Posterior cingulate gyrus (tissue), 11 donors: ENCODE measurements around the gene HIF1A.

Experiments
- DNase-seq, 10 donors: peaks; one replicate each; pipeline versions ENCODE4 v3.0.0 to v3.0.0-alpha.2; 2020 to 2021; ENCODE audit warnings: mixed read lengths in 3 of 10
- intact Hi-C: fragments of 100-400 bp; cut with DNase I; formaldehyde crosslinking; loops from one replicate; pipeline ENCODE4 v1.15.1; 2023

HIF1A gene

DNA sequence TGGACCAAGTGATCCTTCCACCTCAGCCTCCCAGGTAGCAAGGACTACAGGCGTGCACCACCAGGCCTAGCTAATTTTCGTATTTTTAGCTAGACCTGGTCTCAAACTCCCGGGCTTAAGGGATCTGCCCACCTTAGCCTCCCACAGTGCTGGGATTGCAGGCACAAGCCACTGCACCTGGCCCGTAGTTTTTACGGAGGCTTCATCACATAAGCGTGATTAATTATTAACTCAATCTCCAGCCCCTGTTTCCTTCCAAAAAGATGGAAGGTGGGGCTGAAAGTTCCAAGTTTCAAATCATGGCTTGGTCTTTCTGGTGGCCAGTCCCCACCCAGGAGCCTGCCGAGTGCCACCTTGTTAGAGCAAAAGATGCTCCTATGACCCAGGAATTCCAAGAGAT lies 22.5 kb upstream of the HIF1A start:
- no peak for DNase-seq
- intact Hi-C loops: no loop called here

DNA sequence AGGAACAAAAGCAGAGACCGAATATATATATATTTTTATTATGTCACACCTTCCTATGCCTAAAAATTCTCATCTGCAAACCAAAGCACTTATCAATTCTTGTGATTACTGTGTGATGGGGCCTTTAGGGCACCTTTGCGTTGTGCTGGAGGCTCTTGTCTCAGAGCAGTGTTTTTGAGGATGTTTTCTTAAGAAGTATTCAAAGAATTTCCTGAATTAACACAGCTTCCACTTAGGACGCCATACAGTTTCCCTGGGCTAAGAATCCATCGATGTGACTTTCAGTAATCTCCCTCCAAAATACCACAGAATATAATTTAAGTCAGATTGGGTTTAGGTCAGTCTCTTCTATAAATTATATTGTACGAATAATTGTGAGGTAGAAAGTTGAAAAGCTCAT lies 22.0 kb upstream of the HIF1A start:
- intact Hi-C loops: no loop called here
- no peak for DNase-seq

DNA sequence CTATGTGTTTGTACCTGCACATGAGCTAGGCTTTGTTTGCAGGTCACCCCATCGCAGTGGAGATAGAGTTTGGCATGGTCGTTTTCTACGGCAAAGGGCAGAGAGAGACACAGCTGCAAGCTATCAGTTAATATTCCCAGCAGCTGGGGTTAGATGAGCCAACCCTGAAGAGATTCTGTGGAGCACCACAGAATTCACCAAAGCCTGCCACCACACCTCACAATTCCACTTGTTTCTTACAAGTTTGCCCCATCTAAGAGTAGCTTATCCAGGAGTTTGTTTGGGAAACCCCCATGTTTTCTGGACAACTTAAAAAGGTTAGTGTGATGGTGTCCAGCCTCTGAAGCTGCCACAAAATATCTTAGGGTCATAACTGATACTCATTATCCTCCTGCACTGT lies 20.0 kb upstream of the HIF1A start:
- intact Hi-C loops: no loop called here
- DNase-seq: no peak

DNA sequence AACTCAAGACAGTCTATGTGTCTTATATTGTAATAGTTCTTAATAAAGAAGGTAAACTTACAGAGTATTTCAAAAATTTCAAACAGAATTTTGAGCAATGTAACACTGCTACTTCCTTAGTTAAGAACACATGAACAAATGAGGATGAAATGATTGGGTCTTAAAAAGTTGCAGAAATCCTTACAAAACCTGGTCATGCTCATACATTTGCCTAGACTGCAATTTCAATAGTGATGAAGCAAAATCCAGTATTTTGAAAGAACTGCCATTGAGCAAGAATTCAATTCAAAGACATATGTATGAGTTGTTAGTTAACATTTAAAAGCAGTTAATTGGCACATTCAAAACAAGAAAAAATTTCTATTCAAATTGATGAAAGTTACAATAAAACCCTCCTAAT lies 17.8 kb upstream of the HIF1A start:
- intact Hi-C loops: no loop called here
- no peak for DNase-seq

DNA sequence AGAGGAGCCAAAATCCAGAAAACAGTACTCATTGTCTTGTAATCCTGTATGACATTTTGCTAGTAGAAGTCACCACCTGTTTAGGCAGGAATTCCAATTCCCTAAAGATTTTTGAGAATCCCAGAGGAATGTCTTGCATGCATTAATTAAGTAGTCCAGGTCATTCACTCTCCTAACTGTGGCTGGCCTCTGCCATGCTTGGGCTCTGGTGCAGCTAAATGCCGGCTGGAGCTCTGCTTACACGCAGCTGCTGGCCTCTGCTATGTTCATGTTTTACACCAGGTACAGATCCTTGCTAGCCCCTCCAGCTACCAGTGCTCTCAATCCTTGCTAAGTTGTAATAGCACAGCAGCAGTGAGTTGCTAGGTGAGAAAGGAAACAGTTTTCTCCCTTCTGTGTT lies 16.3 kb upstream of the HIF1A start:
- intact Hi-C loops: no loop called here

DNA sequence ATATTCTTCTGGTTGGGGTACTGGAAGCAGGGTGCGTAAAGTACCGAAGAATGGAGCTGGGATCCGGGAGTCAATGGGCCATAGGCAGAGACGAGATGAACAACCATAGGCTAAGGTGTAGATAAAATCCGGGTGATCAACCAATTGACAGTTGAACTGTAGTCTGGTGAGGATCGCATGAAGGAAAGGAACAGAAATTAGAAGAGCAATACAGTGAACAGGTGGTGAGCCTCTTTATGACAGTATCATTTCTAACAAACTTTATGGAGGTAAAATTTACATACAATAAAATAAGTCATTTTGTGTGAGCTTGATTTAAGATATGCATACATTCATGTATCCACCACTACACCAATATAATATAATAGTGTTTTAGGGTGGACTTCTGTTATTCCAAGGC lies 13.9 kb upstream of the HIF1A start:
- intact Hi-C loops: no loop called here
- DNase-seq: no peak

More for the DNA sequence above, 16.3 kb upstream of the HIF1A start:
- DNase-seq: no peak

DNA sequence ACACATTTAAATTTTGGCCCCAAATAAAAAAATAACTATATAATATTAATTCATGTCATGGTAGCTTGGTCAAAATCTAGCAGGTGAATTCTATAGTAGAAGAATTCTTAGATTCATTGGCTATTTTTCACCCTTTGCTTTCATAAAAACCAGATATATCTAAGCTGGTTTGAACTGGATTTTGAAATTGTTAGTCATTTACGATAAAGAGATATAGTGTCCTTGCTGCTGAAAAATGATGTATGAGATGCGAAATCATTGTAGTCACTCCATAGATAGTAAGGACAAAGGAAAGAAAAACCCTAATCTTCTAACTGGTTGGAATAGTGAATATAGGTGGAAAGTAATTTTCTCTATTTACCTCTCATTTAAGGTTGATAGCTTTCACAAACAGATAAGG lies 12.2 kb upstream of the HIF1A start:
- no peak for DNase-seq
- intact Hi-C loops: no loop called here

DNA sequence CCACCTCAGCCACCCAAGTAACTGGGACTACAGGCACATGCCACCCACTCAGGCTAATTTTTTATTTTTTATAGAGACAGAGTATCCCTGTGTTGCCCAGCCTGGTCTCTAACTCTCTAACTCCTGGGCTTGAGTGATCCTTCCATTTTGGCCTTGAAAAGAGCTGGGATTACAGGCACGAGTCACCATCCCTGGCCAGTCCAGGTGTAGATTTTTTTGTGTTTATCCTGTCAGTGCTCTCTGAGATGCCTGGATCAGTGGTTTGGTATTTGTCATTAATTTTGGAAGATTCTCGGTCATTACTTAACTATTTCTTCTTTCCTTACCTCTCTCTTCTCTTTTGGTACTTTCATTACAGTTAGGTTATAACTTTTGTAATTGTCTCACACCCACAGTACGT lies 5.3 kb upstream of the HIF1A start:
- DNase-seq: no peak
- intact Hi-C loops: no loop called here

DNA sequence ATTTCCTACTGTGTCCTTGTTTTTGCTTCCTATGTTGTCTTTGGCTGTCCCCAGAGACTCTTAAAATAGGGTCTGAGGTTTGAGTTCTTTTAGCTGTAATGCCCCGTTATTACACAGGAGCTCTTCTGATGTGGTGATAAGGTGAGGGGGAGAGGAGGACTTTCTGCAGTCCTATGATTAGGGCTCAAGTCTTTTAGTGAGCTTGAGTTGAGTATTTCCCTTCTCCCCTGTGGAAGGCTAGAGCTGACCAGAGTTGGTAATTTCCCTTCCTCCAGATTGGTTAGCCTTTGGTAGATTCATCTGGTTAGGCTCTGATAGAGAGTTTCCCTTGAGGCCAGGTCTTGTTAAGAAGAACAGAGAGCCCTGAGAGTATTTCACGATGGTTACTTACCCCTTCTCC lies 4.3 kb upstream of the HIF1A start:
- intact Hi-C loops: no loop called here
- DNase-seq: no peak

DNA sequence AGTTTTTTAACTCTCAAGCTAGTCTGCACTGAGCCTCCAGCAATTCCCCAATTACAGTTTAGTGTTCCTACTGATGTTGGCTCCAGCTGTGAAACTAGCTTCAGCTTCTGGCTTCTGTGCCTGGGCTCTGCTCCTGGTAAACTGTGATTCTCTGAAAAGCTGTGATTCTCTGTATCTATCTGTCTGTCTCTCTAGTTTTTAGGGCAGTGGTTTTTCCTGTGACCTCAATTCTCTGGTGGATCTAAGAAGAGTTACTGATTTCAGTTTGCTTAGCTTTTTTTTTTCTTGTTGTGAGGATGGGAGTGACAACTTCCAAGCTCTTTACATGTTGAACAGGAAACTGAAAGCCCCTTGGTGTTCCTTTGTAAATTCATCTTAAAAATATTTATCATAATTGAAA lies 3.8 kb upstream of the HIF1A start:
- intact Hi-C loops: no loop called here
- no peak for DNase-seq

DNA sequence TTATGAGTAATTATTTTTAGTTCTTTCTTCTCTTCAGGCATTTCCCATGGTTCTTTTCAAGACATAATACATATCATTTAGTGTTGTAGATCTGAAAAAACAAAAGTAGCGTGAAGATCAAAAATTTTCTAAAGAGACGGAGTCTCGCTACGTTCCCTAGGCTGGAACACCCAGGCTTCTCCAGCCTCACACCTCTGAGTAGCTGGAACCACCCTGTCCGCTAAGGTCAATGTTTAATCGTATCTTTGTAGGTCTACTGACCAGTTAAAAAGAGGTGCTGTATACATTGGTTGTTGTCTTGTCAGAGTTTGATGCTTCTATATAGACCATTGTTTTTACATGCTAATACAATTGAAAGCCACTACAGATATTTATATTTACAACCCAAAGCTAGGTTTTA lies 1.3 kb upstream of the HIF1A start:
- intact Hi-C loops: no loop called here
- DNase-seq: no peak

DNA sequence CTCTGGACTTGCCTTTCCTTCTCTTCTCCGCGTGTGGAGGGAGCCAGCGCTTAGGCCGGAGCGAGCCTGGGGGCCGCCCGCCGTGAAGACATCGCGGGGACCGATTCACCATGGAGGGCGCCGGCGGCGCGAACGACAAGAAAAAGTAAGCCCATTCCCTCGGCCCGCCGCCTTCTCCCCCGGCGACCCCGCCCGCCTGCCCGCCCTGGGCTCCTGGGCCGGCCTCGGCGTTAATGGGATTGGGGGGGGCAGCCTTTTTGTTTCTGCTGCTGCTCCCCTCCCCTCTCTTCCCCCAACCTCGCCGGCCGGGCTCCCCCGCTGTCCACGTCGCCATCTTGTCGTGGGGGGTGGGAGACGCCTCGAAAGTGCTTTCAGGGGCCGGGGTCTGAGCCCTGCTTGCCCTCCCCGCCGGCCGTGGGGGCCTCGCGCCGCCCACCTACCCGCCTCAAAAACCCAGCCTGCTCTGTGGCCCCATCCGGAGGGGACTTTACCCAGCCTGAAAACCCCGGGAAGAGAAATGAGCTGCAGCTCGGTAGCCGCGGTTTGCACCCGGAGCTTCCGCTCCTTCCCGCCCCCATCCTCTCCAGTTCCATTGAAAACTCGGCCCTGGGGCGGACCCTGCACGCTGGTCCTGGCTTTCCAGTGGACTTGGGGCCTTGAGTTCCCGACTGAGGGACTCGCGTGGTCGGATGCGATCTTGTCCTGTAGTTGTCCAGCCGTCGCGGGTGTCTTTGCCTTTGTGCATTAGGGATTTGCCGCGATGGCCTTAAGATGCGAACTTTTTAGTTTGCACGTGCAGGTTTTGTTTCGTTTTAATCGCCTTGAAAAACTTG lies 598 bp downstream of the HIF1A start:
- intact Hi-C loops: loop anchor here (1.0 kb wide), 1 partner anchor 66 kb away; the partner anchor contains the start of gene SNAPC1
- peak; percentile 33 to 89 (median 50) for DNase-seq

DNA sequence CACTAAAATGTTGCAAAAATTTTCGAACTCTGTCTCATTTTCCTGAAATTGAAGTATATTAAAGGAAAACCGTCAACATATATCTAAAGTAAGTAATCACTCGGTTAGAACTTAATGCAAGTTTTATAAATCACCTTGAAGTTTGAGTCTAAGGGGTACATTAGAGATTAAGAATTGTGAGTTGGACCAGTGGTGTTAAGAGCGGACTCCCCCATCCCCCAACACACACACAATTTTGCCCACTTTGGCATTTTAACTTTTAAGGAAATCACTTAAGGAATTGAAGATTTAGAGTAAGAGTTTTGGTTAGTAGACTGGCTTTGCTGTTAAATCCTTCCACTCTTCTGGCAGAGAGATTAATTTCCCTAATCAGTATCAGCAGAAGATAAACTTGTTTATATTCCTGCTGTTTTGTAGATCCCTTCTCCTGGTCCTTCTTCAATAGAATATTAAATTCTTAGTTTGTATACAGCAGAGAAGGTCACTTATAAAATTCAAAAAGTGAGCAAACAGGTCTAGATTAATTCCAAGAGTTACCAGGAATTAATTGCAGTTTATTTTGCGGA lies 1.5 kb downstream of the HIF1A start:
- no peak for DNase-seq
- intact Hi-C loops: no loop called here

DNA sequence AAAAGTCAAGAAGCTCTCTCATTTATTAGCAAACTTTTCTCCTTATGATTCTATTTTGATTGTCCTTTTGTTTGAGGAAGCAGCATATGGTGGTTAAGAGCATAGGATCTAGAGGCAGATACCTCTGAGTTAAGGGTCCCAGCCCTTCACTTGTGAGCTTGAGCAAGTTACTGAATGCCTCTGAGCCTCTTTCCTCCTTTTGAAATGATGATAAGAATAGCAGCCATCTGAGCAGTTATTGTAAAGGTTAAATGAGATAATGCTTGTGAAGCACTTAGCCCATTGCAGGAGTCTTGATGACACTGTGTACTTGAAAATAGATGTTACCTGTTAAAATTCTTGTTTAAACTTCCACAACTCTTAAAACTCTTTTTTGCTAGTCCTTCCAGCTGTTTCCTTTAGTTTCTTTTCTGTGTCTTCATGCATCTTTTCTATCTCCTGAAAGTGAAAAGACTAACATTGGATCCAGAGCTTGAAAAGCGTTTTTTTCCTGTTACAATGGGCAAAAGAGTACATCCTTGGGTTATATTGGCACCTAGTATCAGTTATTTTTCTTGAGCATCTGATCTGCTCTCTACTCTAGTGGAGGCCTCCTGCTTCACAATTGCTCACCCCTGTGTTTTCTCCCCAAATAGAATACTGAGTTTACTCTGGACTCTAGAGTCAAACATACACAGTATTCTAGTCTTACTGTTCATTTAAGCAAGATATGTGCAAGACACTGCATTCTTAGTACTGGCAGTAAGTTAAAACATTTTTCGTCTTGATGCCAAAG lies 3.1 kb downstream of the HIF1A start:
- no peak for DNase-seq
- intact Hi-C loops: no loop called here

DNA sequence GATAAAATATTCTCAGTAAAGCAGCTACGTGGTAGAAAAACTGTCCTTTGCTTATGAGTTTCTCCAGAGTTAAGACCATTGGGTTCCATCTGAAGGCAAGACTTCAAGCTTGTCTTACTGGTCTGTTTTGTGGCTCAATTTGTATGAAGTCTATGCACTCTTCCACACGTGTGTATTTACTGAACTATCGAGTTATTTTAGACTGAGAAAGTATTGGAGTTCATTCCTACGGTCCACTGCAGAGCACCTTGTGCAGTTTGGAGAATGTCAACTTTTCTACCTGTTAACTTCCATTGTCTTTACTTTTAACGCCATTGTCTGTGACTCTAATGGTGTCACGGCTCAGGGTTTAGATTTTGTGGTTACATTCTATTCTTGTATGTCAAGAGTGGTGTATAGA lies 3.7 kb downstream of the HIF1A start:
- no peak for DNase-seq
- intact Hi-C loops: no loop called here

DNA sequence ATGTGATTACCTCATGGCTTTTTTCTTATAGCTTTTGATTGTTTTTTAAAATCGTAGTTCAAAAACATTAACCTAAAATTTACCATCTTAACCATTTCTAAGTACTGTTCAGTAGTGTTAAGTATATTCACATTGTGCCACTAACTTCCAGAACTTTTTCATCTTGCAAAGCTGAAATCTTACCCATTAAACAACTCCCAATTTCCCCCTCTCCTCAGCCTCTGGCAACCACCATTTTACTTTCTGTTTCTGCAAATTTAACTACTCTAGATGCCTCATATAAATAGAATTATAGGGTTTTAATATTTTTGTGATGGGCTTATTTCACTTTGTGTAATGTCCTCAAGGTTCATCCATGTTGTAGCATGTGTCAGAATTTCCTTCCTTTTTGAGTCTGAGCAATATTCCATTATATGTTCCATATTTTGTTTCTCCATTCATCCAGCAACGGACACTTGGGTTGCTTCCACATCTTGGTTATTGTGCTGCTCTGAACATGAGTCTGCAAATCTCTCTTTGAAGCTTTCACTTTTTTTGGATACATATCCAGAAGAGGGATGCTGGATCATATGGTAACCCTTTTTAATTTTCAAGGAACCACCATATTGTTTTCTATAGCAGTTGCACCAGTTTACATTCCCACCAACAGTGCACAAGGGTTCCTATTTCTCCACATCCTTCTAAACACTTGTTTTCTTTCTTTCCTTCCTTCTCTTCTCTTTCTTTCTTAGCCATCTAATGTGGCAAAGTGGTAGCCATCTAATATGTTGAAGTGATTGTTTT lies 5.0 kb downstream of the HIF1A start:
- no peak for DNase-seq
- intact Hi-C loops: no loop called here

DNA sequence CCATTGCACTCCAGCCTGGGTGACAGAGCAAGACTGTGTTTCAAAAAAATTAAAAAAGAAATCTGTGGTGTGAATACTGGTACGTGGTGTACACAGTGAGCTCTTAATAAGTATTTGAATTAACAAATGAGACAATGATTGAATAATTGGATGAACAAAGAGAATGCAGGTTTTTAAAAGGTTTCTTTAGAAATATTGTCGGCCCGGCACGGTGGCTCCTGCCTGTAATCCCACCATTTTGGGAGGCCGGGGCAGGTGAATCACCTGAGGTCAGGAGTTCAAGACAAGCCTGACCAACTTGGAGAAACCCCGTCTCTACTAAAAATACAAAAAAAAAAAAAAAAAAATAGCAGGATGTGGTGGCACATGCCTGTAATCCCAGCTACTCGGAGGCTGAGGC lies 6.6 kb downstream of the HIF1A start:
- intact Hi-C loops: no loop called here
- peak in 1 of 10 donors; percentile 55 for DNase-seq

DNA sequence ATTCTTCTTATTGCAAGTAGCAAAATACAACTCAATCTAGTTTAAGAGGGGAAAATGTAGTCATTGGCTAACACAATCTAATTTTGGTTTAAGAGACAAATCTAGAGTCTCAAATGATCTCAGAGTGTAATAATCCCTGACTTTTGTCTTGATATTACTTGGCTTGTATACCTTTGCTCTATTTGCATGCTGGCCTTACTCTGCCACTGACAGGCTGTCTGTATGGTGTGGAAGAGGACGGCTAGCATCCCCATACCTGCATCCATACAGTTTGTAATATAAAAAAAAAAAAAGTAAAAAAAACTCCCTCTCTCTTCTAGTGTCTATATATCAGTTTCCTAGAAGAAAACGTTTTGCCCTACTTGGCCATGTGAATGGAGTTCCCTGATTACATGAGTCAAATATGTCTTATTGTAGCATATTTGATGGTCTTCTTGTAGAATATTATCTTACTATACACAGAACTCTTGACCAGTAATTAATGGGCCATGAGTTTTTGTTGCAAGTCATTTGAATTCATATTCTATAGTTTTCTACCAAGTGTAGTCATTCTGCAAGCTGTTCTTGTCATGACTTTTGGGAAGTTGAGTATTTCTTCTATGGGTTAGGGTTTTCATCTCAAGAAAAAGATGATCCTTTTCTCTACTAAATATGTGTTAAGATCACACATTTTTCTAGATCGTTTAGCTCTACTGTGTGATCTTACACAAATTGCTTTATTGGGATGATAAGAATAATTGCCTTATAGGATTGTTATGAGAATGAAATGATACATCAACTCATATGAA lies 8.2 kb downstream of the HIF1A start:
- intact Hi-C loops: no loop called here
- no peak for DNase-seq

DNA sequence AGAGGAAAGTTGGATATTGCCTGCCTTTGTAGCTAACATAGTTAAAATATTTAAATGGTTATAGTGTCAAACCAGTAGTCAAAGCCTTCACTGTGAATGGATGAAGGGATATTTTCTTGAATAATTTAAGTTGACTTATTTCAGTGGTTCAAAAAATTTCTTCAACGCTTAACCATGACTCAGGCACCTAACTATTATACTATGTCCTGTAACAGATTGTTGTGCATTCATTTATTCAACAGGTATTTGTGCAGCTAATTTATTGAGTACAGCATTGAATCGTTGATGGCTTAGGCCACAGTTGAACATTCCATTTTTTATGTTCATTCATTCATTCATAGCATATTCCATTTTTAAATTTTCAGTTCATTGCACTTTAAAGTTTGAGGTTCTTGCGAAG lies 9.2 kb downstream of the HIF1A start:
- intact Hi-C loops: no loop called here
- DNase-seq: no peak

DNA sequence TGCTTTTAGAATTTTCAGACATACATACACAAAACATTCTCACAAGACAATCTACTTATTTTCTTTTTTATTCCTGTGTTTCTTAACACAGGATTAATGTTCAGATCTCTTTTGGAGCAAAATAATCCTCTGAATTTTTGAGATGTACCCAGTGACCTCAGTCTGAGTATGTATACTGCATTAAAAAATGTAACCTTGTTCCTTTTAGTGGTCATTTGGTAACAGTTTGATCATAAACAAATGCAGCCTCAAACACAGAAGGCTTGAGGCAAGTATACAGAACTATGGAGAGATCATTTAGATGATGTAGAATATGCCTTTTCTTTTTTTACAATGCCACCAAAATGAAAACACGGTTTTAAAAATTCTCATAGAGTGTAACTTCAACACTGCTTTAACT lies 9.7 kb downstream of the HIF1A start:
- intact Hi-C loops: no loop called here
- DNase-seq: no peak
